HG03097 (cell line): ENCODE measurements around the gene TP53I13.

Source experiments
- ATAC-seq: cut with Tn5 transposase; IDR thresholded peaks from one replicate; pipeline ENCODE4 v1.9.1; 2021; ENCODE audit not compliant: unreplicated experiment, low FRiP score

TP53I13 gene

DNA sequence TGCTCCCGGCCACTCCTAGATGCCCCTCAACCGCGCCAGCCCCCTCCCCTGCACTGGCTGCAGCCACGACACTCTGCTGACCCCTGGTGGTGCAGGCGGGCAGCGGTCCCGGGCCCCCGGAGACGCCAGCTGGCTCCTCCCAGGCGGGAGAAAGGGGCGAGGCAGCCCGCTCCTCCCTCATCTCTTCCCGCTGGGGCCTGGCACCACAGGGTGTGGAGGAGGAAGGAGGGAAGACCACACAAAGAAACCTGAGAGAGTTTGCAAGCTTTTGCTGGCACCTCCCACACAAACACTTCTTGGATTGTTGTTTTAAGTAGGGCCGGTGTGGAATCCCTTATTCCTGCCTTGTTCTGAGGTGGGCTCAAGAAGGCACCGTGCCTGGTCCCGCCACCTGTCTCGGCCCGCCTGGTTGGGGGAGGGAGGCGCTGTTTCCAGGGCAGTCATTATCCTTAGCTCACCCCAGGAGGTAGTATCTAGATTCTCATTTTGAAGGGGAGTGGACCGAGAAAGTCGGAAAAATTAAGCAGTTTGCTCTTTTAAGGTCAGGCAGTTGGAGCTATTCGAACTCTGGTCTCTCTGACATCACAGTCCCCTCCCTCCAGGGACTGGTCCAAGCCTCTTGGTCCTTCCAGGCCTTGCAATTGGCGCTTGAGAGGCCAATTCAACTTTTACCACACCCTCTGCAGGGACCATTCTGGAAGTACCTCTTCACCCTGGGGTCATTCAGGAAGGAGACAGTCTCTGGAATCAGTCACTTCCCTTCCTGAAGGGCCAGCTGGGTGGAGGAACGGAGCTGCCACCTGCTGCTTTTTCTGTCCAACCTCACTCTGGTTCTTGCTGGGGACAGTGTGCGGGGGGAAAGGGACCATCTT is 23.5 kb downstream of the TP53I13 start:
- no peak for ATAC-seq

DNA sequence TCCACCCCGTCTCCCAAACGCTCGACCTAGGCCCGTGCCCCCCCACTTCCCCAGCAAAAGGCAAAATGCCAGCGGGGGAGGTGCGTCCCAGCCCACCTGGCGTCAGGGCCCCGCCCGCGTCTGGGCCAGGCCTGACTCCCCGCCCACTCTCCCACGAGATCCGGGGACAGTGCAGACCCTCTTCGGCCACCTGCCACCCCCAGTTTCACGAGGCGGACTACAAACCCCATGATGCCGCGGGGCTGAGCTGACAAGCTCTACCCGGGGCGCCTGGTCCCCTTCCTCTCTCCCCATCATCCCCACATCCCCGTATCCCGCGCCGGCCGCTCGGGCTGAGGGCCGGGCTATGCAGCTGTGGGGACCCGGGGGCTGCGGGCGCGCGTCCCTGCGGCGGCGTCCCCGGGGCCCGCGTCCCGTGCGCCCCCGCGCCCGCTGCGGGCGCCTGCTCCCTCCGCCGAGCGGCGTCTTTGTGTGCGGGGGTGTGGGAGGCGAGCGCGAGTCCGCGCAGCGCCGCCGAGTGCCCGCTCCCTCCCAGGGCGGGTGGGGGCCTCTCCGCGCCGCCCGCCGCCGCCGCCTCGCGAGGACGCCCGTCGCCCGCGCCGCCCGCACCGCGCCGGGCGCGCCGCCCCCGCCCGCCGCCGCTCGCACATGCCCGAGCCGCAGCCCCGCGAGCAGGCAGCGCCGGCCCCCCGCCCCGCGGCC is 24.5 kb downstream of the TP53I13 start, which contains the start of gene ANKRD13B:
Gene ANKRD13B (plus strand): TSS at position 283 of the 702 bp plus-strand sequence. CDS start 490 bp downstream, outside the sequence.
- ATAC-seq, result no peak

DNA sequence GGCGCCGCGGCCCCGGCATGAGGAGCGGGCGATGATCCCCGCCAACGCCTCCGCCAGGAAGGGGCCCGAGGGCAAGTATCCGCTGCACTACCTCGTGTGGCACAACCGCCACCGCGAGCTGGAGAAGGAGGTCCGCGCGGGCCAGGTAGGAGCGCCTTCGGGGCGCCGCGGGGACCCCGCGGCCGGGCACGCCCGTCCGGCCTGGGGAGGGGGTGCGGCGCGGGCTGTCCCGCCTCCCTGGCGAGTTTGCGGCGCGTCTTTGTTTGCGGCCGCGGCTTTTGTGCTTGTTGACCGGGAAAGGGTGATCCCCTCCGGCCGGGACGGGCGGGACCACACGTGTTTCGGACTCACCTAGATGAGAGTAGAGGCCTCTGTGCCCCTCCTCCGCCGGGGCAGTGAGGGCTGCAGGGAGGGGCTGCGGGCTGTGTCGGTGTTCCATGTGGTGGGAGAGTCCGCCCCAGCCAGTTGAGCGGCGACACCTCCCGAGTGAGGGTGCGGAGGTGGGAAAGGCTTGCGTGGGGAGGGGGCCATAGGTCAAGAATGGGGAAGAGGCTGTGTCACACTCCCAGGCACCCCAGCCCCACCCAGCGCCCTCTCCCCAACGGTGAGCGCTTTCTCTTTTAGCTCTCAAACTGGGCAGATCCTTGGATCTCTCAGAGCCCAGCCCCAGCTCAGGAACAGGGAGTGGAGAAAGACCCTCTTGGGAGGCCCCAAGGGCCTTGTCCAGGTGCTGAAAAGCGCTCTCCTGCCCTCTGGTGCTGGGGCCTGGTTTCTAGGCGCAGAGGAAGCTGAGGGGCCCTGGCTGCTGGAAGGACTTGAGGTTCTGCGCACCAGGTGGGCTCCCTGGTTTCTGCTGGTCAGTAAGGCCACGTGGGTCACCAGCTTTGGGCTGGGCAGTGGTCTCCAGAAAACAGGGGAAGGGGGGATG is 25.4 kb downstream of the TP53I13 start:
- no peak for ATAC-seq

DNA sequence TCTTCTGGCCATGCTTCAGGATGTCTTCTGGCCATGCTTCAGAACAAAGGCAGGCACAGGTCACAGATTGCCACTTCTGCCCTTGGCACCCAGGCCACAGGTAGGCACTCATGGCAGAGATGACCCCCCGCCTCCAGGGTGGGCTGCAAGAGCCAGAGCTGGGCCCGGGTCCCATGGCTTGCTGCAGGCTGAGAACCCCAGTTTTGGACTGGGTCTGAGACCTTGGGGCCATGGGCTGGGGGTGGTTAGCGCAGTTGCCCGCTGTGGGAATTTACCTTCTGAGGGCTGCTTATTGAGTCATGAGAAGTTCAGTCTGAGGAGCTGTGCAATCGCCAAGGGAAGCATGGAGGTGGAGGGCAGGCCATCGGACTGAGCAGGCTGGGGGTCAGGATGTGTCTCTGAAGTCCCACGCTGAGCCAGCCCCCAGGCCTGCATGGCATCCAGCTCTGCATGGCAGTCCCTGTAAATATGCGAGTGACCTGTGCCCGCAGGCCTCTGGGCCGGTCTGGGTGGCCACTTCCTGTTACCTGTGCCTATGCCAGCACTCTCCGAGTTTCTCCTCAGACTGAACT is 26.1 kb downstream of the TP53I13 start:
- no peak for ATAC-seq

DNA sequence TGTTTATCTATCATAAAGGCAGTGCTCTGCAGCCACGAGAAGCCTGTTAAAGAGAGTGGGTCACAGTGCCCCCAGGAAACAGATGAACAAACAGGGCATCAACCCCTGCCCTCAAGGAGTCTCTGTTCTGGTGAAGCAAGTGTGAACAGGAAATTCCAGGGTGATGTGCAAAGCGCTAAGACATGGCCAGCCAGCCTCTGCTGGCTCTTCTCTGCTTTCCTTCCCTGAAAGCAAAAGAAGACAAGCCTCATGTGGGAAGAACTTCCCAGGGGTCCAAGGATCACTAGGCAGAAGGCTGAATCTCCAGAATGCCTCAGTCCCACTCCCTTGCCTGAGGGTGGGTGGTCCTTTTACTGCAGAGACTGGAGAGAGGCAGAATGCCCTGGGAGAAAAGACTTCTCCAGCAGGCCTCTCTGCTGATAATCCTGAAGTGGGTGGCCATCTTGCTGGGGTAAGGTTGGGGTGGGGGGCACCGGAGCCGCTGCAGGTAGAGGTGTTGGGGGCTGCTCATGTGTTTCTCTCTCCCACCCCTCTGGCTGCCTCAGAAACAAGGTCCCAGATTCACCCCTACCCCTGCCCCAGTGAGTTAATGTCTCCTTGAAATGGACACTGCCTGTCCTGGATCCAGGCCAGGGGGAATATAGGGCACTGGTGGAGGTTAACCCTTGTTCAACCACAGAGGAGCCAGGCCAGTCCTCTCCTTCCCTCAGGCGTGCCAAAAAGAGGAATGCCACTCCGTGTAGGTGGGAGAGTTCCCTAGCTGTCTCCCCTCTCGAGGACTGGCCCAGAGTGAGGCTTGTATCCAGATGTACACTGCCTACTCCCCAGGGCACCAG is 26.8 kb downstream of the TP53I13 start:
- no peak for ATAC-seq

DNA sequence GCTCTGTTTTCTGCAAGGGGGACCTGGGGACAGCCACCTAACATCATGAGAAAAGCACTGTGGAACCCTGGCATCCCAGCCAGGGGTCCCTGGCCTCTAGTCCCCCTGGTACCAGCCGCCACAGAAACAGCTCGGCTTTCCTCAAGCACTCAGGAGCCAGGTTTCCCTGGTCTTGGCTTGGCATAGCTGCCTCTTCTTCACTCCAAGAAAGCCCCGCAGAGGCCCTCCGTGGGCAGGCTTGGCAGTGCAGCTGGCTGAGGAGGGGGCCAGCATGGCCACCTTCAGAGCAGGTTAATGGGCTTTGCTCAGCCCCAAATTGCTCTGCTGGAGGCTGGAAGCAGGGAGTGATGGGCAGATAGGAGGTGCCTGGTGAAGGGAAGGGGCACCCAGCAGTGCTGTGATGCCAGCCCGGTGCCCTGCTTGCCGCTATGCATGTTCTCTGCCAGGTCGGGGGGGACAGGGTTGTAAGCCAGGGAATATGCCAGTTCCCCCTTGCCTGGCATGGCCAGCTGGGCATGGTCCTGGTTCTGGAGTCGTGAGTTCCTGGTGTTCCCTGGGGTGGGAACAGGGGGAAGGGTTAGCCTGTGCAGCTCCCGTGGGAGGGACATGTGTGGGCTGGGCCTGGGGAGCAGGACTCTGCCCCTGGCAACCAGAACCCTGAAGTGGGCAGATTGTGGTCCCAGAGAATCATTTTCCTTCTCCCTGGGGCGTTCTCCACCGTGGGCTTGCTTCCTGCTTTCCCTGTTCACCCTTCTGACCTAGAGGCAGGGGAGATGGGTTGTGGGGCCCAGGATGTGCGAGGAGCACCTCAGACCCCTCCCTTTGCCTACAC is 27.7 kb downstream of the TP53I13 start:
- ATAC-seq, result no peak

DNA sequence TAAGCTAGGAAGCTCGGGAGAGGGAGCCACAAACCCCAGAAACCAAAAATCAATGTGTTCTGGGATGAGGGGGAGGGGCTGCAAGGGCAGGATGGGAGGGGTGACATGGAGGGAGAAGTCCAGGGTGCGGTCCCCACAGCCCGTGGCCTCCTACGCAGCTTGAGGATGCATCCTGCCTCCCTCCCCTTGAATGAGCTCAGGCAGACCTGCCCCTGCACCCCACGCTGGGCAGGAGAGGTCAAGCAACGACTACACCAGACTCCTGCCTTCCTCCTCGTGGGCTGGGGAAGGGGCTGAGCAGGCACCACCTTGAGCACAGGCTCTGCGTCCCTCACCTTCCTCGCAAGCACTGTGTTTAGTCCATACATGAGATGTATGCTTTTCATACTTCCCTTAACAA is 28.3 kb downstream of the TP53I13 start:
- no peak for ATAC-seq

DNA sequence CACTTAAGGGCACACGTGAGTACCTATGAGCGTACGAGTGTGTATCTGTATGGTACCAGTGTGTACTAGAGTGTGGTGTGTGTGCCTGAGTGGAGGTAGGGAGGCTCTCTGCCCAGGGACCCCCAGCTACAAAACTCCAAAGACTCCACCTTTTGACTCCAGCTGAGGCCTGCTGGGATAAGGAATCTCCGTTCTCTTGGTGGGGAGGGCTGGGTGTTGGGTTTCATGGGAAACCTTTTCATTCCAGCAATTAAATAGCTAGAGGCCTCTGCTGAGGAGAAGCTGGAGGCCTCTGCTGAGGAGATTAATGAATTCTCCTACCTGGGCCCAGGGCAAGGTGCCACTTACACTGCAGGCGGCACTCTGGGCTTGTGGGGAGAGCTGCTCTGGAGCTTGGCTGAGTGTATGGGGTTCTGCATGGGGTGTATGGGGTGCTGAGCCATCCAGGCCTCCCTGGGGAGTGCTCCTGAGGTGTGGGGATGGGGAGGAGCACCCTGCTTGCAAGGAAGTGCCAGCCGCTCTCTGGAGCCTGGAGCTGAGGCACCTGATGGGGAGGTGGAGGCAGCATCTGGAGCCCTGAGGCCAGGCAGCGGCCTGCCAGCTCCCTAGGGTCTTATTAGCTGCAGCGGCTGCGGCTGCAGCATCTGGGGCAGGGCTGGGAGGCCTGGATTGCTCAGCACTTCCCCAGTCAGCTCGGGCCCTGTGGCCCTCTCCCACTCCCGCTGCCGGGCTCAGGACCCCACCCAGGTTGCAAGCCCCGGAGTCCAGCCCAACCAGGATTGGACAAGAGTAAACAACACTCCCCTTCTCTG is 29.1 kb downstream of the TP53I13 start:
- no peak for ATAC-seq

DNA sequence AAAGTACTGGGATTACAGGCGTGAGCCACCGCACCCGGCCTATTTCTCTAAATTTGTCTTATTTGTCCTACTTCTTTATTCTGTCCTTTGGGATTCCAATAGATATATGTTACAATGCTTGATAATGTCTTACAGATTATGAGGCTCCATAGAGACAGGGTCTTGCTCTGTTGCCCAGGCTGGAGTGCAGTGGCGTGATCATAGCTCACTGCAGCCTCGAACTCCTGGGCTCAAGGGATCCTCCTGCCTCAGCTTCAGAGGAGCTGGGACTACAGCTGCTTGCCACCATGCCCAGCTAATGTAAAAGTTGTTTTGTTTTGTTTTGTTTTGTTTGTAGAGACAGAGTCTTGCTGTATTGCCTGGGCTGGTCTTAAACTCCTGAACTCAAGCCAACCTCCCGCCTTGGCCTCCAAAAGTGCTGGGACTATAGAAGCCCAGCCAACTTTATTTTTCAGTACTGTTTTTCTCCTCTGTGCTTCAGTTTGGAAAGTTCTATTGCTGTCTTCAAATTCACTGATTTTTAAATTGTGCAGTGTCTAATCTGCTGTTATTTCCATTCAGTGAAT is 34.7 kb downstream of the TP53I13 start:
- ATAC-seq, result no peak

DNA sequence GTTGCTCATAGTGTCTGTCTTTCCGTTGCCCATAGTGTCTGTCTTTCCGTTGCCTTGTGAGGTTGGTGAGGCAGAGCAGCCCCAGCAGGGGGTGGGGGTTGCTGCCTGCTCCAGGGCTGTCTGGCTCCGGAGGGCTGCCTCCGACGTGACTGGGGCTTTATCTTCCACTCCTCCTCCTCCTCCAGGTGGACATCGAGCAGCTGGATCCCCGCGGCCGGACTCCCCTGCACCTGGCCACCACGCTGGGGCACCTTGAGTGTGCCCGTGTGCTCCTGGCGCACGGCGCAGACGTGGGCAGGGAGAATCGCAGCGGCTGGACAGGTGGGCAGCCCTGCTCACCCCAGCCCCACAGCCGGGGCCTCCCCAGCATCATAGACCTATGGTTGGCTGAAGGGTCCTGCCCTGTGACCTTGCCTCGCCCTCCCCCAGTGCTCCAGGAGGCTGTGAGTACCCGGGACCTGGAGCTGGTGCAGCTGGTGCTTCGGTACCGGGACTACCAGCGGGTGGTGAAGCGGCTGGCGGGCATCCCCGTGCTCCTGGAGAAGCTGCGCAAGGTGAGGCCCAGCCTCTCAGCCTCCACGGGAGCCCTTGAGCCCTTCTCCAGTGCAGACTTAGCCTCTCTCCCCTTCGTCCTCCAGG is 39.2 kb downstream of the TP53I13 start:
- ATAC-seq, result no peak

DNA sequence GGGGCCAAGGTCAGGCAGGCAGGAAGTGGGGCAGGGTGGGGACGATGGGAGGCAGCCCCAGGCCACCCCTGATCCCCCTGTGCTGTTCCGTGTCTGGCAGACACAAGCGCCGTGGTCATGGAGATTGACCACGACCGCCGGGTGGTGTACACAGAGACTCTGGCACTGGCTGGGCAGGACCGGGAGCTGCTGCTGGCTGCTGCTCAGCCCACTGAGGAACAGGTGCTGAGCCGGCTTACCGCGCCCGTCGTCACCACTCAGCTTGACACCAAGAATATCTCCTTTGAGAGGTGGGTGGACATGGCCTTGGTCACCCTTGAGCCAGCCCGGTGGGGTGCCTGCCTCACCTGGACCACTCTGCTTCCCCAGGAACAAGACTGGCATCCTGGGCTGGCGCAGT is 40.5 kb downstream of the TP53I13 start:
- ATAC-seq, result no peak

DNA sequence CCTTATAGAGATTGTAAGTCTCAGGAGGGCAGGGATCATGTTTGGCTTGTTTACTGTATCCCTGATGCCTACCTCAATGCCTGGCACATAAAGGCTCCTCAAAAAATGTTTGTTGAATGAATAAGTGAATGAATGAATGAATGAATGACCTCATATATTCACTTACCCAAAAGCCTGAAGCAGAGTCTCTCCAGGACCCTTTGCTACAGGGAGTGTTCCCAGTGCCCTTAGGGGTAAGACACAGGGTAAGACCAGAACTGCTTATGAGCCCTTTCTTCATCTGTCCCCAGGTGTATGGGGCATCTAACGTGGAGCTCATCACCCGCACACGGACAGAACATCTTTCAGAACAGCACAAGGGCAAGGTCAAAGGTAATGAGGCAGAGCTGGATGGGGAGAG is 41.9 kb downstream of the TP53I13 start:
- no peak for ATAC-seq

DNA sequence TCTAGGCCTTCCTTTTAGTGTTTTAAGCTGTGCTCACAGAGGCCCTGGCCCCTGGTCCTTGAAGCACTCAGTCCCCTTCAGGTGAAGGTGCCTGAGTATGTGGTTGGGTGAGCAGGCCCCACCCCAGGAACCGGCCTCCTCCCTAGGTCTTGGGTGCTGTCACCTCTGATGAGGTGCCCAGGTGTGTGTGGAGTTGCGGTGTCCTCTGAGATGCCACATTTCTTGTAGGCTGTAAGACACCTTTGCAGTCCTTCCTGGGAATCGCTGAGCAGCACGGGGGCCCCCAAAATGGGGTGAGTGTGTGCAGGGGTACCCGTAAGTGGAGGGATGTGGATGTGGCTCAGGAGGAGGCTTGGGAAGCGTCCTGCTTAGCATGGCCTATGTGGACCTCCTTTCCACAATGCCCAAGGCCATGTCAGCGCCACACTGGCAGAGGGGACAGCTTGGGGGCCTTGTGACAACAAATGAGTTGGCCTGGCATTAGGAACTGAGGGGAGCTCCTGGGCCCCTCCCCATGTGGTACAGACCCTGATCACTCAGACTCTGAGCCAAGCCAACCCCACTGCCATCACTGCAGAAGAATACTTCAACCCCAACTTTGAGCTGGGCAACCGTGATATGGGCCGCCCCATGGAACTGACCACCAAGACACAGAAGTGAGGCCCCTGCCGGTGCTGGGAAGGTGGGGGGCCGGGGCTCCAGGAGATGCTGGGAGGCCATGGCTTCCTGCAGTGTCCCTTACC is 43.0 kb downstream of the TP53I13 start:
- no peak for ATAC-seq

DNA sequence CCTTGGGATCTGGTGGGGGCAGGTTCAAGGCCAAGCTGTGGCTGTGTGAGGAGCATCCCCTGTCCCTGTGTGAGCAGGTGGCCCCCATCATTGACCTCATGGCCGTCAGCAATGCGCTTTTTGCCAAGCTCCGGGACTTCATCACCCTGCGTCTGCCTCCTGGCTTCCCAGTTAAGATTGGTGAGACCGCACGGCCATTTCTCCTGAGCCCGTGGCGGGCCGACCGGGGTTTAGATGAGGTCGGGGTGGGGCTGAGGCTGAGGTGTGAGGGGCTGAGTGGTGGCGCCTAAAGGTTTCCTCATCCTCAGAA is 43.5 kb downstream of the TP53I13 start:
- ATAC-seq, result no peak

DNA sequence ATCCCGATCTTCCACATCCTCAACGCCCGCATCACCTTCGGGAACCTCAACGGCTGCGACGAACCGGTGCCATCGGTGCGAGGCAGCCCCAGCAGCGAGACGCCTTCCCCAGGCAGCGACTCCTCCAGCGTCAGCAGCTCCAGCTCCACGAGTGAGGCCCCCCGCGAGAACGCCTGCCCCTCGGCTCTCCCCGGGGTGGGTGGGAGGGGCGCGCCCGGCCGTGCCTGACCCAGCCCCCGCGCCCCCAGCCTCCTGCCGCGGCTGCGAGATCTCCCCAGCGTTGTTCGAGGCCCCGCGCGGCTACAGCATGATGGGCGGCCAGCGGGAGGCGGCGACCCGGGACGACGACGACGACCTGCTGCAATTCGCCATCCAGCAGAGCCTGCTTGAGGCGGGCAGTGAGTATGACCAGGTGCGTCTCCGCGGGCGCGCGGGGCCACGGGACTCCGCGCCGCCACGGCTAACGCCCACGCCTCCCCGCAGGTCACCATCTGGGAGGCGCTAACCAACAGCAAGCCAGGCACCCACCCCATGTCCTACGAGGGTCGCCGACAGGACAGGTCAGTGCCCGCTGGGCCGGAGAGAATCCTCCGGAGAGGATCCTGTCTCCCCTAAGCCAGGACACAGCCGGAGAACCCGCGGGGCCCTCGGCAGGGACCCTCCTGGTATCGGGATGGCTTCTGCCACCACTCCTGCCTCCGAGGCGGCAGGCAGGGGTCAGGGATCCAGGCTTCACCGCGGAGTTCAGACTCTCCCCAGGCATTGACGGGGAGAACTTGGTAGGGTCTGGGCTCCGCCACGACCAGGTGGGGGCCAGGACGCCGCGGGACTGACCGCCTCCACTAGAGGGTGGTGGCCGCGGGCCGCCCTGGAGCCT is 44.1 kb downstream of the TP53I13 start:
- no peak for ATAC-seq
